GM18858 (cell line): ENCODE measurements around the gene TSPAN33.
"Not testable (repeated sequence)": the region's sequence is repeated elsewhere in the genome, so short reads cannot be mapped to it uniquely, and the experiment has no call there.

Experiments
- ATAC-seq: cut with Tn5 transposase; IDR thresholded peaks from one replicate; pipeline ENCODE4 v1.9.1; 2021; ENCODE audit not compliant: unreplicated experiment

Gene TSPAN33

DNA sequence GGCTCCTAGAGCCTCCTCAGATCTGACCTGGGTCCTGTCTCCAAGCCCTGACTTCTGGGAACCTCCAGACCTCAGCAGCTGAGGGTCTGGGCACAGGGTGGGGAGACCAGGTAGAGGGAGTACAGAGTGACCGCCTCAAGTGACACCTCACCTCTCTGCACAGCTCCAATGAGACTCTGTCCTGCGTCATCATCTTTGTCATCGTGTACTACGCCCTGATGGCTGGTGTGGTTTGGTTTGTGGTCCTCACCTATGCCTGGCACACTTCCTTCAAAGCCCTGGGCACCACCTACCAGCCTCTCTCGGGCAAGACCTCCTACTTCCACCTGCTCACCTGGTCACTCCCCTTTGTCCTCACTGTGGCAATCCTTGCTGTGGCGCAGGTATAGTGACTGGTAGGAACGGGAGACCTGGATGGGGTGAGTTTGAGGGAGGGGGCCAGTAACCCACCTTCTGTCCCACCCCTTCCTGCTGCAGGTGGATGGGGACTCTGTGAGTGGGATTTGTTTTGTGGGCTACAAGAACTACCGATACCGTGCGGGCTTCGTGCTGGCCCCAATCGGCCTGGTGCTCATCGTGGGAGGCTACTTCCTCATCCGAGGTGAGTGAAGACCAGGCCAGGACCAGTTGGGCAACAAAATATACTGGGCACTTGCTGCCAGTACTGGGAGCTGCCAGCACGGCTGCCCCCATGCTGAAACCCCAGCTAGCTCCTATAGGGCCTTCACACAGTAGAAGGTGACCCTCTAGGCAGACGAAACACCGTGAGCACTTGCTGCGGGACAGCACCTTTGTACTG lies 61.7 kb downstream of the TSPAN33 start:
- ATAC-seq: no peak

DNA sequence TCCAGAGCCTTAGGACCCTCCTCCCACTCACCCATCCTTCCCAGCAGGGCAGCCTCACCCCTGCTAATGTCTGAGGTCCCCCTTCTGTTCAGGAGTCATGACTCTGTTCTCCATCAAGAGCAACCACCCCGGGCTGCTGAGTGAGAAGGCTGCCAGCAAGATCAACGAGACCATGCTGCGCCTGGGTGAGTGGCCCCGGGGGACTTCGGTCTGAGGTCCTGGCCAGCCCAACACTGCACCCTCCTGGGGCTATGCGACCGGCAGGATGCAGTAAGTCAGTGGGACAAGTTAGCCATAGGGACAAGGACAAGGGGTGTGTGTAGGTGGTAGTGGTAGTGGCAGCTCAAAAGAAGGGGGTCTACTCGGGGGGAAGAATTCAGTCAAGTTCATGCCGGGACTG lies 64.2 kb downstream of the TSPAN33 start:
- no peak for ATAC-seq

DNA sequence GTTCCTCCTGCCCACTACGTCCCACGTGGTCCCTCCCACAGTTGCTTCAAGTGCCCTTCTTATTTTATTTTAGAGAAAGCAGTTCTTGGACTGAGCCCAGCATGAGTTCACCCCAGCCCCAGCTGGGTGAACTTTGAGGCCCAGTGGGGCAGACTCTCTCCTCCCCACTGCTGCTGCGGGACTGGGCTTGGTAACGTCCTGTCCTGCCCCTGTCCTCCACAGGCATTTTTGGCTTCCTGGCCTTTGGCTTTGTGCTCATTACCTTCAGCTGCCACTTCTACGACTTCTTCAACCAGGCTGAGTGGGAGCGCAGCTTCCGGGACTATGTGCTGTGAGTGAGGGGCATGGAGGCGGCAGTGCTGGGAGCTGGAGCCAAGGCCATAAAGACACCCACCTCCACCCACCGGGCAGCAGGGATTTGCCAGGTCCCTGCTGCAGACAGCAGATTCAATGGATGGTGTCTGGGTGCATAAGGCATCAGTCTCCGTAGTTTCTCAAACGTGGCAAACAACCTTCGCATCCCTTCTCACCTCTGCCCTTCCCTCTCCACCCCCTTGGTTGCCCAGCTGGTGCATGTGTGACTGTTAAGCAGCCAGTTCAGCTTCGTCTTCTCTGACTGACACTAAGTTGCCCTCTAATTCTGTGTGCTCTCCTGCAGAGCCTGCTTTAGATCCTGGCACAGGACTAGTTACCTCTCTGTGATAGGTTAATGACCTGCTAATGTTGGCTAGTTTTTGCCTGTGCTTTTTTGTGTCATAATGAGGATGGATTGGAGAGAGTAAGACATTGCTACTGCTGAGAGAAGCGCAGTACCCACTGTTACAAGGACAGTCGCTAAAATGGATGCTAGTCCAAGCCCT lies 64.8 kb downstream of the TSPAN33 start:
- no peak for ATAC-seq

DNA sequence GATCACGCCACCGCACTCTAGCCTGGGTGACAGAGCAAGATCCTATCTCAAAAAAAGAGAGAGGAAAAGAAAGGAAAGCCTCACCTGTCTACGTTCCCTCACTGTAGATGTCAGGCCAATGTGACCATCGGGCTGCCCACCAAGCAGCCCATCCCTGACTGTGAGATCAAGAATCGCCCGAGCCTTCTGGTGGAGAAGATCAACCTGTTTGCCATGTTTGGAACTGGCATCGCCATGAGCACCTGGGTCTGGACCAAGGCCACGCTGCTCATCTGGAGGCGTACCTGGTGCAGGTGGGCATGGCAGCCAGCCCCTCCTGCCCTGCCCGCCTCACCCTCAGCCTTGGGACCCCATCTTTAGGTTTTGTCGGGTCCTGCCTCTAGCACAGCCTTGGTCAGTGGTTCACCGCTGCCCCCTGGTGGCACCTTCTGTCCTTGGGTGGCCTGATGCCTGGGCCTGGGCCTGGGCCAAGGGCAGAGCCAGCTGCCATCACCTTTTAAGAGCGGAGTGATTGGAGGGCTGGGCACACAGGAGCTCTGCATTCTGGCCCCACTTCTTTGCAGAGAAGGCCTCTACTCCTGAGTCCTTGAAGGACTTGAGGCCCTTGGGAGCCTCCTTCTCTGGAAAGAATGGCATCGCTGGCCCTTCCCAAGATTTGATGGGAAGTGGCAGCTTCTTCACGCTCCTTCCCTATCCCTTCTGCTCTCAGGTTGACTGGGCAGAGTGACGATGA lies 65.9 kb downstream of the TSPAN33 start:
- no peak for ATAC-seq

DNA sequence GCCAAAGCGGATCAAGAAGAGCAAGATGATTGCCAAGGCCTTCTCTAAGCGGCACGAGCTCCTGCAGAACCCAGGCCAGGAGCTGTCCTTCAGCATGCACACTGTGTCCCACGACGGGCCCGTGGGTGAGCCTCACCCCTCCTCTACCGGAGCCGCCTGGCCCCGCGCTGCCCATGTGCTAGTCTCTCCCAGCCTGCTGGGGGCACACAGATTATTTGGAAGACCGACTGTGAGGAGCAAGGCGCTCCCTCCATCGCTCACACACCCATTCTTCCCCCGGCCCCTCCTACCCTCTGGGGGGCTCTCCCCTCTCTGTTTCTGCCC lies 66.4 kb downstream of the TSPAN33 start:
- no peak for ATAC-seq

DNA sequence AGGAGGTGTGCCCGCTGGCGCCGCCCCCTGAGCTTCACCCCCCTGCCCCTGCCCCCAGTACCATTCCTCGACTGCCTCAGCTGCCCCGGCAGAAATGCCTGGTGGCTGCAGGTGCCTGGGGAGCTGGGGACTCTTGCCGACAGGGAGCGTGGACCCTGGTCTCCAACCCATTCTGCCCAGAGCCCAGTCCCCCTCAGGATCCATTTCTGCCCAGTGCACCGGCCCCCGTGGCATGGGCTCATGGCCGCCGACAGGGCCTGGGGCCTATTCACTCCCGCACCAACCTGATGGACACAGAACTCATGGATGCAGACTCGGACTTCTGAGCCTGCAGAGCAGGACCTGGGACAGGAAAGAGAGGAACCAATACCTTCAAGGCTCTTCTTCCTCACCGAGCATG lies 67.6 kb downstream of the TSPAN33 start:
- ATAC-seq: no peak

DNA sequence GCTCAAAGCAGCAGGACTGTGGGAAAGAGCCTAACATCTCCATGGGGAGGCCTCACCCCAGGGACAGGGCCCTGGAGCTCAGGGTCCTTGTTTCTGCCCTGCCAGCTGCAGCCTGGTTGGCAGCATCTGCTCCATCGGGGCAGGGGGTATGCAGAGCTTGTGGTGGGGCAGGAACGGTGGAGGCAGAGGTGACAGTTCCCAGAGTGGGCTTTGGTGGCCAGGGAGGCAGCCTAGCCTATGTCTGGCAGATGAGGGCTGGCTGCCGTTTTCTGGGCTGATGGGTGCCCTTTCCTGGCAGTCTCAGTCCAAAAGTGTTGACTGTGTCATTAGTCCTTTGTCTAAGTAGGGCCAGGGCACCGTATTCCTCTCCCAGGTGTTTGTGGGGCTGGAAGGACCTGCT lies 68.1 kb downstream of the TSPAN33 start:
- no peak for ATAC-seq

DNA sequence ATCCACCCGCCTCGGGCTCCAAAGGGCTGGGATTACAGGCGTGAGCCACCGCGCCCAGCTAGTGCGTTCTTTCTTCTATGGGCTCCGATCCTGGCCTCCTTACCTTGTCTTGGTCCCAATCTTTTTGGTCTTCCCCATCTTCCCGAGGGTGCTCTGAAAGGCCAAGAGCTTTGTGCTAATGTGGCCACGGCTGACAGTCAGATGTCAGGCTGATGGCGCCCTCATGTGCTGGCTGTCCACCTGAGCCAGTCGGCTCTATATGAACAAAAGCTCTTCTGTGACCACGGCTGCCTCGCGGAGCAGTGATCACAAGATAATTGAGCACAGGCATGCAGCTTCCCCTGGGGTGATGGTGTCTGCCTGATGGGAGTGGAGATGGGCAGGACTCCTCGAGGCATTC lies 69.3 kb downstream of the TSPAN33 start:
- no peak for ATAC-seq

DNA sequence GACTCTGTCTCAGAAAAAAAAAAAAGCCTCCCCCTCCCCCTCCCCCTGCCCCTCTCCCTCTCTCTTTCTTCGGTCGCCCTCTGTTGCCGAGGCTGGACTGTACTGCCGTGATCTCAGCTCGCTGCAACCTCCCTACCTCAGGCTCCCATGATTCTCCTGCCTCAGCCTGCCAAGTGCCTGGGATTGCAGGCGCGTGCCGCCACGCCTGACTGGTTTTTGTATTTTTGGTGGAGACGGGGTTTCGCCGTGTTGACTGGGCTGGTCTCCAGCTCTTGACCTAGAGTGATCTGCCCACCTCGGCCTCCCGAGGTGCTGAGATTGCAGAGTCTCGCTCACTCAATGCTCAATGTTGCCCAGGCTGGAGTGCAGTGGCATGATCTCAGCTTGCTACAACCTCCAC lies 71.2 kb downstream of the TSPAN33 start:
- ATAC-seq: not testable (repeated sequence)

DNA sequence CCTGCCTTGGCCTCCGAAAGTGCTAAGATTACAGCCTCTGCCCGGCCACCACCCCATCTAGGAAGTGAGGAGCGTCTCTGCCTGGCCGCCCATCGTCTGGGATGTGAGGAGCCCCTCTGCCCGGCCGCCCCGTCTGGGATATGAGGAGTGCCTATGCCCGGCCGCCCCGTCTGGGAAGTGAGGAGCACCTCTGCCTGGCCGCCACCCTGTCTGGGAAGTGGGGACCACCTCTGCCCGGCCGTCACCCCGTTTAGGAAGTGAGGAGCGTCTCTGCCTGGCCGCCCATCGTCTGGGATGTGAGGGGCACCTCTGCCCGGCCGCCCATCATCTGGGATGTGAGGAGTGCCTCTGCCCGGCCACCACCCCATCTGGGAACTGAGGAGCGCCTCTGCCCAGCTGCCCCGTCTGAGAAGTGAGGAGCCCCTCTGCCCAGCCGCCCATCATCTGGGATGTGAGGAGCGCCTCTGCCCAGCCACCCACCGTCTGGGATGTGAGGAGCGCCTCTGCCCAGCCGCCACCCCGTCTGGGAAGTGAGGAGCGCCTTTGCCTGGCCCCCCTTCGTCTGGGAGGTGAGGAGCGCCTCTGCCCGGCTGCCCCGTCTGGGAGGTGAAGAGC lies 71.7 kb downstream of the TSPAN33 start:
- not testable (repeated sequence) for ATAC-seq

DNA sequence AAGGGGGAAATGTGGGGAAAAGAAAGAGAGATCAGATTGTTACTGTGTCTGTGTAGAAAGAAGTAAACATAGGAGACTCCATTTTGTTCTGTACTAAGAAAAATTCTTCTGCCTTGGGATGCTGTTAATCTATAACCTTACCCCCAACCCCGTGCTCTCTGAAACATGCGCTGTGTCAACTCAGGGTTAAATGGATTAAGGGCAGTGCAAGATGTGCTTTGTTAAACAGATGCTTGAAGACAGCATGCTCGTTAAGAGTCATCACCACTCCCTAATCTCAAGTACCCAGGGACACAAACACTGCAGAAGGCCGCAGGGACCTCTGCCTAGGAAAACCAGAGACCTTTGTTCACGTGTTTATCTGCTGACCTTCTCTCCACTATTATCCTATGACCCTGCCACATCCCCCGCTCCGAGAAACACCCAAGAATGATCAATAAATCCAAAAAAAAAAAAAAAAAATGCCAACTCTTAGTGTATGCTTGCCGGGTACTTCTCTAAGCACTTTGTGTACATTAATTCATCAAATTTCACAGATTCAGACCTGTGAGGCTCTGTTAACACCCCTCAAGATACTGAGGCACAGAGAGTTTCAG lies 72.4 kb downstream of the TSPAN33 start:
- not testable (repeated sequence) for ATAC-seq

DNA sequence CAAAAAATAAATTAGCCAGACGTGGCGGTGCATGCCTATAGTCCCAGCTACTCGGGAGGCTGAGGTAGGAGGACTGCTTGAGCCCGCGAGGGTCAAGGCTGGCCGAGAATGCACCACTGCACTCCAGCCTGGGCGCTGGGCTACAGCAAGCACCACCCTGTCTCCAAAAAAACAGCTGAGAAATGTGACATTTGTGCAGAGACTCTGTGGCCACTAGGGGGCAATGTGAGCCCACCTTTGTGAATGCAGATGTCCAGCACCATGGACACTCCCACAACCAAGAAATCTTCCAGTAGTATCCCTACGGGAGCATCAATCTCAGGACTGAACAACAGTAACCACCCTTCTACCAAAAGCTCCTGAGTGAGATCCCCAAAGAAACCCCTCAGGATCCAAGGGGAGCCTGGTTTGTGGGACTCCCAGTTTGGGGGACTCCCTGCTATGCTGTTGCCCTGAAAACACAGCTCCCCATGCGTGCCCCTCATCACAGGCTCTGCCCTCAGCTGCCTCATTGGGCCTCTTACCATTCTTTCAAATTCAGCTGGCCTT lies 74.1 kb downstream of the TSPAN33 start:
- no peak for ATAC-seq

DNA sequence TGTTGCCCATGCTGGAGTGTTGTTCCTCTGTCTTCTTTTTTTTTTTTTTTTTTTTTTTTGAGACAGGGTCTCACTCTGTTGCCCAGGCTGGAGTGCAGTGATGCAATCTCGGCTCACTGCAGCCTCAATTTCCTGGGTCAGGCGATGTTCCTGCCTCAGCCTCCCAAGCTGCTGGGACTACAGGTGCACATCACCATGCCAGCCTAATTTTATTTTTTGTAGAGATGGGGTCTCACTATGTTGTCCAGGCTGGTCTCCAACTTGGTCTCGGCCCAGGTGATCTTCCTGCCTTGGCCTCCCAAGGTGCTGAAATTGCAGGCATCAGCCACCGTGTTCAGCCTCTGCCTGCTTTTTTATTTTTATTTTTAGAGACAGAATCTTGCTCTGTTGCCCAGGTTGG lies 74.7 kb downstream of the TSPAN33 start:
- not testable (repeated sequence) for ATAC-seq
